IMR-90 (cell line): ENCODE measurements around the gene HNRNPUL1. TPM values are rescaled to one million over a fixed set of nuclear protein-coding genes. Genes with fewer than 3 reads are reported as not detected.

Experiments
- ATAC-seq: fragments of 200-7000 bp; cut with Tn5 transposase; 2 replicates; pipeline ENCODE4 v1.9.1; 2020; ENCODE audit warnings: low read depth, mild to moderate bottlenecking, moderate library complexity
- BruUV-seq: library from RNA; stranded (reverse); fragments of 400-500 nt; replicated peaks from 2 replicates; lab custom pipeline; 2021; lab: Mats Ljungman, UMichigan
- CTCF ChIA-PET: fragments of 300-600 bp; formaldehyde crosslinking; extraction: SDS; loops from one replicate; lab custom pipeline; 2021; ENCODE audit warnings: antibody characterized with exemption; lab: Yijun Ruan, JAX
- POLR2A ChIA-PET: fragments of 300-600 bp; sonication (Branson Sonifier 250); formaldehyde crosslinking; loops from one replicate; lab custom pipeline; 2022; ENCODE audit warnings: antibody characterized with exemption; ENCODE audit not compliant: unreplicated experiment; lab: Charles Lee
- DNase-seq: peaks from one replicate; pipeline ENCODE4 v3.0.0; 2013
- H2AFZ ChIP-seq: replicated peaks from 2 replicates; pipeline ENCODE3; 2013; ENCODE audit warnings: low read length, mild to moderate bottlenecking; ENCODE audit not compliant: poor library complexity
- H2AK5ac ChIP-seq: 2 replicates; pipeline ENCODE4 v1.6.1; 2013; ENCODE audit warnings: low read depth, low read length, inconsistent platforms
- H2AK9ac ChIP-seq: replicated peaks from 2 replicates; pipeline ENCODE3; 2013; ENCODE audit warnings: mild to moderate bottlenecking, low read depth, low read length, moderate library complexity; ENCODE audit not compliant: poor library complexity
- H2BK120ac ChIP-seq: 2 replicates; pipeline ENCODE4 v1.6.1; 2013; ENCODE audit warnings: low read depth, low read length, inconsistent platforms
- H2BK15ac ChIP-seq: 3 replicates; pipeline ENCODE4 v1.6.1; 2013; ENCODE audit warnings: low read depth, low read length, inconsistent platforms
- H2BK20ac ChIP-seq: 2 replicates; pipeline ENCODE4 v1.6.1; 2013; ENCODE audit warnings: low read depth, mild to moderate bottlenecking, inconsistent platforms, low read length, moderate library complexity
- H2BK5ac ChIP-seq: 2 replicates; pipeline ENCODE4 v1.6.1; 2013; ENCODE audit warnings: mild to moderate bottlenecking, low read depth, low read length, inconsistent platforms; ENCODE audit not compliant: poor library complexity, severe bottlenecking
- H3K14ac ChIP-seq: replicated peaks from 2 replicates; pipeline ENCODE4 v1.6.1; 2013; ENCODE audit warnings: low read depth, low read length, inconsistent platforms
- H3K18ac ChIP-seq: 2 replicates; pipeline ENCODE4 v1.6.1; 2013; ENCODE audit warnings: low read depth, low read length, control low read depth
- H3K23ac ChIP-seq: 2 replicates; pipeline ENCODE4 v1.6.1; 2013; ENCODE audit warnings: low read depth, low read length, inconsistent platforms
- H3K27ac ChIP-seq: 2 replicates; pipeline ENCODE4 v1.5.1; 2013; ENCODE audit warnings: mild to moderate bottlenecking, control low read depth, low read length; ENCODE audit not compliant: insufficient read depth
- H3K27me3 ChIP-seq: 2 replicates; pipeline ENCODE4 v1.6.1; 2013; ENCODE audit warnings: low read length; ENCODE audit not compliant: control insufficient read depth, insufficient read depth
- H3K36me3 ChIP-seq: 2 replicates; pipeline ENCODE4 v1.6.1; 2013; ENCODE audit warnings: low read length, mixed read lengths; ENCODE audit not compliant: control insufficient read depth, insufficient read depth
- H3K4ac ChIP-seq: 2 replicates; pipeline ENCODE4 v1.6.1; 2013; ENCODE audit warnings: low read depth, low read length, inconsistent platforms
- H3K4me1 ChIP-seq: 2 replicates; pipeline ENCODE4 v1.6.1; 2013; ENCODE audit warnings: low read length, mixed read lengths; ENCODE audit not compliant: control insufficient read depth, insufficient read depth
- H3K4me2 ChIP-seq: 2 replicates; pipeline ENCODE4 v1.6.1; 2013; ENCODE audit warnings: low read depth, mild to moderate bottlenecking, control low read depth, low read length, moderate library complexity
- H3K4me3 ChIP-seq: 2 replicates; pipeline ENCODE4 v1.5.1; 2013; ENCODE audit warnings: low read depth, mild to moderate bottlenecking, control low read depth, low read length, moderate library complexity; ENCODE audit not compliant: insufficient read depth
- H3K56ac ChIP-seq: 2 replicates; pipeline ENCODE4 v1.6.1; 2013; ENCODE audit warnings: low read length, inconsistent platforms; ENCODE audit not compliant: insufficient read depth; ENCODE audit errors: extremely low read depth
- H3K79me1 ChIP-seq, 2 experiments: 2 replicates each; pipeline ENCODE4 v1.6.1; 2013; ENCODE audit warnings: low read length in 2 of 2, inconsistent platforms in 1 of 2, low read depth in 1 of 2
- H3K9ac ChIP-seq: 2 replicates; pipeline ENCODE4 v1.6.1; 2013; ENCODE audit warnings: low read depth, low read length, control low read depth
- H3K9me1 ChIP-seq: 2 replicates; pipeline ENCODE4 v1.6.1; 2013; ENCODE audit warnings: low read length, inconsistent platforms; ENCODE audit not compliant: insufficient read depth
- H3K9me3 ChIP-seq: 2 replicates; pipeline ENCODE4 v1.6.1; 2013; ENCODE audit warnings: low read length; ENCODE audit not compliant: control insufficient read depth, insufficient read depth
- H4K20me1 ChIP-seq: 2 replicates; pipeline ENCODE4 v1.6.1; 2013; ENCODE audit warnings: low read length, inconsistent platforms; ENCODE audit not compliant: insufficient read depth
- H4K5ac ChIP-seq: 2 replicates; pipeline ENCODE4 v1.6.1; 2013; ENCODE audit warnings: mild to moderate bottlenecking, low read depth, low read length, control low read depth
- H4K8ac ChIP-seq, 2 experiments: 2 replicates each; pipeline ENCODE4 v1.6.1; 2013; ENCODE audit warnings: low read depth in 2 of 2, low read length in 2 of 2, control low read depth in 1 of 2, inconsistent platforms in 1 of 2
- H4K91ac ChIP-seq: 2 replicates; pipeline ENCODE4 v1.6.1; 2013; ENCODE audit warnings: low read depth, low read length, inconsistent platforms; ENCODE audit not compliant: insufficient read depth
- CEBPB ChIP-seq: IDR thresholded peaks from 2 replicates; pipeline ENCODE4 v1.6.1; 2012; ENCODE audit warnings: low read depth, low read length, improper control_type of control experiment
- CHD1 ChIP-seq: IDR thresholded peaks from 2 replicates; pipeline ENCODE4 v1.6.1; 2012; ENCODE audit warnings: low read depth, low read length, improper control_type of control experiment
- ELK1 ChIP-seq: fragments of 150-350 bp; IDR thresholded peaks from 2 replicates; pipeline ENCODE4 v1.6.1; 2016; ENCODE audit warnings: low read depth, mild to moderate bottlenecking, low read length, moderate library complexity, borderline replicate concordance
- FOS ChIP-seq: fragments of 150-350 bp; IDR thresholded peaks from 2 replicates; pipeline ENCODE4 v1.6.1; 2016; ENCODE audit warnings: low read depth, low read length
- MAFK ChIP-seq: IDR thresholded peaks from 2 replicates; pipeline ENCODE4 v1.6.1; 2012; ENCODE audit warnings: low read depth, low read length, improper control_type of control experiment
- MAZ ChIP-seq: IDR thresholded peaks from 2 replicates; pipeline ENCODE4 v1.6.1; 2012; ENCODE audit warnings: low read depth, mild to moderate bottlenecking, low read length, improper control_type of control experiment, moderate library complexity, borderline replicate concordance
- MXI1 ChIP-seq: IDR thresholded peaks from 2 replicates; pipeline ENCODE4 v1.6.1; 2012; ENCODE audit warnings: low read depth, mild to moderate bottlenecking, low read length, moderate library complexity, borderline replicate concordance
- NFE2L2 ChIP-seq: fragments of 150-350 bp; IDR thresholded peaks from 2 replicates; pipeline ENCODE4 v1.6.1; 2016; ENCODE audit warnings: low read depth, mild to moderate bottlenecking, low read length
- POLR2A ChIP-seq: IDR thresholded peaks from 2 replicates; pipeline ENCODE4 v1.6.1; 2012; ENCODE audit warnings: mild to moderate bottlenecking, low read depth, low read length
- RCOR1 ChIP-seq: IDR thresholded peaks from 2 replicates; pipeline ENCODE4 v1.6.1; 2012; ENCODE audit warnings: mild to moderate bottlenecking, low read length, improper control_type of control experiment; ENCODE audit not compliant: insufficient replicate concordance
- RFX5 ChIP-seq: IDR thresholded peaks from 2 replicates; pipeline ENCODE4 v1.8.0; 2012; ENCODE audit warnings: low read depth, mild to moderate bottlenecking, low read length, moderate library complexity
- SMC3 ChIP-seq: fragments of 150-350 bp; IDR thresholded peaks from 2 replicates; pipeline ENCODE4 v1.6.1; 2016; ENCODE audit warnings: low read depth, mild to moderate bottlenecking, antibody characterized with exemption, low read length, moderate library complexity
- USF2 ChIP-seq: fragments of 150-350 bp; IDR thresholded peaks from 2 replicates; pipeline ENCODE4 v1.6.1; 2017; ENCODE audit warnings: mild to moderate bottlenecking, antibody characterized with exemption, low read length, low read depth
- WGBS, 2 experiments: methylation state at CpG; one replicate each; pipeline versions ENCODE4 v1.1.5 to v1.1.7; 2013; ENCODE audit warnings: missing lambda C conversion rate in 2 of 2; ENCODE audit not compliant: insufficient read length in 1 of 2; ENCODE audit errors: extremely low coverage in 2 of 2; 5-methylcytosine and 5-hydroxymethylcytosine counted together
- dilution Hi-C: fragments of 300-500 bp; cut with HindIII; formaldehyde crosslinking; loops from one replicate; pipeline ENCODE4 v1.14.3; 2018; ENCODE audit warnings: low sequenced_read_pairs; ENCODE audit not compliant: unreplicated experiment
- in situ Hi-C: fragments of 300-500 bp; cut with MboI; formaldehyde crosslinking; loops from 3 replicates; pipeline ENCODE4 v1.14.3; 2019; ENCODE audit warnings: low sequenced_read_pairs, inconsistent platforms, mixed read lengths
- intact Hi-C: fragments of 100-400 bp; cut with micrococcal nuclease; formaldehyde crosslinking; loops from 2 replicates; pipeline ENCODE4 v1.10.0; 2022
- polyA plus RNA-seq, 3 experiments: library from polyadenylated mRNA; depleted of rRNA; stranded (reverse); fragments of >200 nt; gene quantifications; 2 replicates each; pipeline ENCODE4 v1.2.3, GENCODE V29; 2012; ENCODE audit warnings: low replicate concordance in 1 of 3
- total RNA-seq: library from RNA; depleted of rRNA; stranded (reverse); fragments of >200 nt; gene quantifications from 2 replicates; pipeline ENCODE4 v1.2.3, GENCODE V29; 2012

Gene HNRNPUL1
- total and polyA plus RNA-seq, 2 of the 4 experiments (the other 2 are of a cell fraction), result 50.7 to 67.3 TPM

GRCh38 chr19:41332468-41332867, 68.3 kb downstream of the HNRNPUL1 start:
- intact Hi-C loops, result no loop called here

More at GRCh38 chr19:41332468-41332867, 68.3 kb downstream of the HNRNPUL1 start:
- H4K8ac ChIP-seq, result no peak overlapping the region
- H3K79me1 ChIP-seq, result peaks cover 16 to 50% of the 10 kb centered on the region in 2 experiments
- H3K9ac ChIP-seq, result no peak overlapping the region
- no peak overlapping the region for H3K4ac ChIP-seq
- no peak overlapping the region for H3K23ac ChIP-seq
- no peak overlapping the region for H3K4me2 ChIP-seq
- H3K4me1 ChIP-seq, result peaks cover 14% of the 10 kb centered on the region
- H2AFZ ChIP-seq, result no peak overlapping the region
- H2AK9ac ChIP-seq, result no peak overlapping the region
- POLR2A ChIA-PET, result interaction anchor here (0.6 kb wide), 1 partner anchor 24 kb away, joined by 3 read pairs; no protein-coding TSS in a partner anchor
- no CpG with 5 or more reads among the region's 5 CpGs for WGBS, 2 experiments
- H2BK20ac ChIP-seq, result no peak overlapping the region
- H2AK5ac ChIP-seq, result no peak overlapping the region
- H3K27me3 ChIP-seq, result no peaks in the 10 kb centered on the region
- dilution Hi-C loops, result no loop called here
- H2BK120ac ChIP-seq, result no peak overlapping the region
- no peak for TF ChIP-seq POLR2A
- TF ChIP-seq MAZ, result no peak
- TF ChIP-seq NFE2L2, result no peak
- TF ChIP-seq FOS, result no peak
- TF ChIP-seq MAFK, result no peak
- TF ChIP-seq CEBPB, result no peak
- TF ChIP-seq RCOR1, result no peak
- no peak for TF ChIP-seq SMC3
- no peak for TF ChIP-seq MXI1
- TF ChIP-seq RFX5, result no peak
- no peak for TF ChIP-seq CHD1
- no peak for TF ChIP-seq ELK1
- TF ChIP-seq USF2, result no peak
- H2BK15ac ChIP-seq, result no peak overlapping the region
- H4K91ac ChIP-seq, result no peak overlapping the region
- H3K18ac ChIP-seq, result no peak overlapping the region
- no peak overlapping the region for H3K27ac ChIP-seq
- no peak for ATAC-seq
- H3K4me3 ChIP-seq, result no peak overlapping the region
- H3K56ac ChIP-seq, result no peak overlapping the region
- BruUV-seq, result no TSS peak
- in situ Hi-C loops, result no loop called here
- peaks cover 17% of the 10 kb centered on the region for H4K20me1 ChIP-seq
- CTCF ChIA-PET, result no interaction called here
- H3K9me1 ChIP-seq, result peaks cover 12% of the 10 kb centered on the region; the same call in 1 of the 2 replicates
- no peaks in the 10 kb centered on the region for H3K9me3 ChIP-seq
- H3K36me3 ChIP-seq, result peaks cover 52% of the 10 kb centered on the region
- H3K14ac ChIP-seq, result no peak overlapping the region
- H4K5ac ChIP-seq, result no peak overlapping the region
- no peak overlapping the region for H2BK5ac ChIP-seq
- no peak for DNase-seq
